ENCODE results near the gene DPP6. TPM values are rescaled to one million over a fixed set of nuclear protein-coding genes. Genes with fewer than 3 reads are reported as not detected.

Gene DPP6
- total and polyA plus RNA-seq, 2 donors (not counting 1 experiment from before 2014, with no cell fraction given) = not detected

DNA sequence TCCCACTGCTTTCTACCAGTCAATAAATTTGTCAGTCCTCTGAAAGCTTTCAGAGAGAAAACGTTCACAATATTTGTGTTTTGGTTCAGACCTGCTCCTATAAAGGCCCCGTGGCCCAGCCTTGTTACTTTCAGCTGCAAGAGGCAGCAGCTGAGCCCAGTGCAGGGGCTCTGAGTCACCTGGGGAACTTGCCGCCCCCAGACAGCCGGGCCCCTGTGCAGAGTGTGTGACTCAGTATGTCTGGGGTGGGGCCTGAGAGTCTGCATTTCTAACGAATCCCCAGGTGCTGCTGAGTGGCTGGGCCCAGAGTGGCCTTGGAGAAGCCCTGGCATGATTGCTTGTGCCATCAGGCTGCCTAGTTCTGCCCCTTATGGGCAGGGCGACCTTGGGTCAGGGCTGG is 647.2 kb downstream of the DPP6 start:
- no peaks in the 10 kb centered on the region for H3K27me3 Mint-ChIP-seq
- Histone ChIP-seq H2AFZ (ENCODE audit: insufficient read depth, low read depth, low read length, poor library complexity, severe bottlenecking) (no peak overlapping the region), H4K20me1 (ENCODE audit: control insufficient read depth, insufficient read depth, low read length, poor library complexity, severe bottlenecking) (no peaks in the 10 kb centered on the region), H3K9ac (ENCODE audit: low read length) (no peak overlapping the region), H3K36me3 (replicated peaks in 1 of 2; ENCODE audit: control extremely low read depth in 1 of 2, control insufficient read depth in 1 of 2, extremely low read depth in 1 of 2, insufficient read depth in 2 of 2, low read length in 1 of 2) (no peaks in the 10 kb centered on the region), H3K27ac (ENCODE audit: low read length in 2 of 2) (no peak overlapping the region), H3K27me3 (replicated peaks in 1 of 4; ENCODE audit: control extremely low read depth in 1 of 4, control insufficient read depth in 3 of 4, insufficient read depth in 4 of 4, low read length in 3 of 4) (no peaks in the 10 kb centered on the region), H3K4me3 (ENCODE audit: control extremely low read depth in 1 of 5, extremely low read depth in 1 of 5, insufficient read depth in 1 of 5, low read depth in 2 of 5, low read length in 4 of 5) (no peak overlapping the region), H3K4me1 (ENCODE audit: control insufficient read depth in 2 of 2, insufficient read depth in 2 of 2, low read length in 2 of 2) (no peaks in the 10 kb centered on the region), H3K79me2 (ENCODE audit: control insufficient read depth, insufficient read depth, low read length) (no peaks in the 10 kb centered on the region), H3K4me2 (replicated peaks; ENCODE audit: low read depth, low read length, poor library complexity, severe bottlenecking) (no peak overlapping the region), H3K9me3 (ENCODE audit: control extremely low read depth in 1 of 3, control insufficient read depth in 2 of 3, insufficient read depth in 1 of 3, low read length in 2 of 3) (peaks cover 0 to 25% (median 0%) of the 10 kb centered on the region in 3 donors)
- intact Hi-C loops (cut with micrococcal nuclease) = no loop called here
- ChIA-PET POLR2A (no interaction called here), CTCF (no interaction called here)
- no peaks in the 10 kb centered on the region for H3K4me1 Mint-ChIP-seq
- WGBS (ENCODE audit: insufficient coverage) = 79% methylated on average over 6 of the region's 6 CpGs
- no peak for ATAC-seq (ENCODE audit: low read depth)
- H3K27ac Mint-ChIP-seq = no peak overlapping the region
- peaks cover 20% of the 10 kb centered on the region for H3K9me3 Mint-ChIP-seq (ENCODE audit: insufficient read depth)
- DNase-seq = no peak
- TF ChIP-seq CTCF (IDR thresholded peaks at IDR 0.05) (no peak), EZH2 (IDR thresholded peaks at IDR 0.05; ENCODE audit: borderline replicate concordance, insufficient read depth, low read depth, low read length, poor library complexity, severe bottlenecking) (no peak)
- H3K4me3 Mint-ChIP-seq = no peak overlapping the region

- Mint-ChIP-seq H3K27ac (no peak overlapping the region), H3K27me3 (no peaks in the 10 kb centered on the region), H3K4me3 (no peak overlapping the region), H3K4me1 (no peaks in the 10 kb centered on the region), H3K9me3 (ENCODE audit: insufficient read depth) (peaks cover 17% of the 10 kb centered on the region)
- POLR2A ChIA-PET = no interaction called here
- no peak overlapping the region for H2AFZ ChIP-seq (ENCODE audit: insufficient read depth, low read depth, low read length, poor library complexity, severe bottlenecking)
- H3K4me2 ChIP-seq (replicated peaks; ENCODE audit: low read depth, low read length, poor library complexity, severe bottlenecking) = no peak overlapping the region
- H3K9me3 ChIP-seq (ENCODE audit: control extremely low read depth in 1 of 3, control insufficient read depth in 2 of 3, insufficient read depth in 1 of 3, low read length in 2 of 3) = peaks cover 0 to 24% (median 16%) of the 10 kb centered on the region in 3 donors
- no peaks in the 10 kb centered on the region for H4K20me1 ChIP-seq (ENCODE audit: control insufficient read depth, insufficient read depth, low read length, poor library complexity, severe bottlenecking)
- TF ChIP-seq EZH2 (IDR thresholded peaks at IDR 0.05; ENCODE audit: borderline replicate concordance, insufficient read depth, low read depth, low read length, poor library complexity, severe bottlenecking) = no peak
- no peak for TF ChIP-seq CTCF (IDR thresholded peaks at IDR 0.05)
- intact Hi-C loops (cut with micrococcal nuclease) = no loop called here
- no peak for ATAC-seq (ENCODE audit: low read depth)
- H3K79me2 ChIP-seq (ENCODE audit: control insufficient read depth, insufficient read depth, low read length) = no peaks in the 10 kb centered on the region
- DNase-seq = no peak
- CTCF ChIA-PET = no interaction called here
- no peak overlapping the region for H3K27ac ChIP-seq (ENCODE audit: low read length in 2 of 2)
- 81% methylated on average over 5 of the region's 6 CpGs for WGBS (ENCODE audit: insufficient coverage)
- H3K27me3 ChIP-seq (replicated peaks in 1 of 4; ENCODE audit: control extremely low read depth in 1 of 4, control insufficient read depth in 3 of 4, insufficient read depth in 4 of 4, low read length in 3 of 4) = no peaks in the 10 kb centered on the region
- no peak overlapping the region for H3K4me3 ChIP-seq (ENCODE audit: control extremely low read depth in 1 of 5, extremely low read depth in 1 of 5, insufficient read depth in 1 of 5, low read depth in 2 of 5, low read length in 4 of 5)
- H3K4me1 ChIP-seq (ENCODE audit: control insufficient read depth in 2 of 2, insufficient read depth in 2 of 2, low read length in 2 of 2) = no peaks in the 10 kb centered on the region
- H3K9ac ChIP-seq (ENCODE audit: low read length) = no peak overlapping the region
- H3K36me3 ChIP-seq (replicated peaks in 1 of 2; ENCODE audit: control extremely low read depth in 1 of 2, control insufficient read depth in 1 of 2, extremely low read depth in 1 of 2, insufficient read depth in 2 of 2, low read length in 1 of 2) = no peaks in the 10 kb centered on the region
These were observed 657.8 kb downstream of the DPP6 start for GRCh38 chr7:154709840-154710520.

All from B cell (primary cell).